Measurements from ENCODE around the gene PCBP4.
A peak's percentile ranks its signal among the peaks of the same experiment; 100 is the strongest.

Gene PCBP4

GRCh38 chr3:51967384-51968169 is at the start of gene PCBP4:
PCBP4 (minus strand) TSS chr3:51967454; CDS start chr3:51961240, 6,214 bp downstream.
- peak; percentile 78 for DNase-seq (ENCODE audit: low spot score)

GRCh38 chr3:52015438-52016228 is 48.4 kb upstream of the PCBP4 start:
- DNase-seq (ENCODE audit: low spot score), result no peak

GRCh38 chr3:52014613-52015012 is 47.4 kb upstream of the PCBP4 start:
- DNase-seq (ENCODE audit: low spot score), result peak; percentile 75

GRCh38 chr3:52013802-52014598 is 46.7 kb upstream of the PCBP4 start:
- no peak for DNase-seq (ENCODE audit: low spot score)

GRCh38 chr3:52012699-52013098 is 45.4 kb upstream of the PCBP4 start:
- no peak for DNase-seq (ENCODE audit: low spot score)

GRCh38 chr3:52010431-52010830 is 43.2 kb upstream of the PCBP4 start:
- no peak for DNase-seq (ENCODE audit: low spot score)

GRCh38 chr3:52007291-52007690 is 40.0 kb upstream of the PCBP4 start:
- no peak for DNase-seq (ENCODE audit: low spot score)

- DNase-seq (ENCODE audit: low spot score), result no peak
Measured at GRCh38 chr3:52006820-52007133, 39.5 kb upstream of the PCBP4 start.

GRCh38 chr3:52006017-52006819 is 39.0 kb upstream of the PCBP4 start:
- DNase-seq (ENCODE audit: low spot score), result no peak

- DNase-seq (ENCODE audit: low spot score), result no peak
Measured at GRCh38 chr3:52005571-52005986, 38.3 kb upstream of the PCBP4 start.

GRCh38 chr3:52004906-52005395 is 37.7 kb upstream of the PCBP4 start:
- DNase-seq (ENCODE audit: low spot score), result no peak

GRCh38 chr3:52004163-52004787 is 37.0 kb upstream of the PCBP4 start:
- DNase-seq (ENCODE audit: low spot score), result peak; percentile 82

- no peak for DNase-seq (ENCODE audit: low spot score)
Measured at GRCh38 chr3:52002748-52003147, 35.5 kb upstream of the PCBP4 start.

- DNase-seq (ENCODE audit: low spot score), result peak; percentile 95
Measured at GRCh38 chr3:52001443-52001974, 34.3 kb upstream of the PCBP4 start.

- no peak for DNase-seq (ENCODE audit: low spot score)
Measured at GRCh38 chr3:51999846-52000245, 32.6 kb upstream of the PCBP4 start.

- DNase-seq (ENCODE audit: low spot score), result no peak
Measured at GRCh38 chr3:51998774-51999173, 31.5 kb upstream of the PCBP4 start.

GRCh38 chr3:51997935-51998596 is 30.8 kb upstream of the PCBP4 start:
- DNase-seq (ENCODE audit: low spot score), result no peak

- DNase-seq (ENCODE audit: low spot score), result no peak
Measured at GRCh38 chr3:51997172-51997571, 29.9 kb upstream of the PCBP4 start.

GRCh38 chr3:51995346-51996163 is 28.3 kb upstream of the PCBP4 start, which contains the start of gene RPL29:
RPL29 (minus strand) TSS chr3:51995895; CDS start chr3:51995461, 434 bp downstream.
- peak; percentile 86 for DNase-seq (ENCODE audit: low spot score)

Measured in HuH-7 (cell line).